NCI-H226 (cell line): ENCODE data around the gene ZRANB1.

Experiments used
- DNase-seq: peaks from one replicate; pipeline ENCODE4 v3.0.0-alpha.2; 2015

ZRANB1 gene

GRCh38 chr10:124923684-124924083 is 18.2 kb upstream of the ZRANB1 start:
- no peak for DNase-seq

- DNase-seq = no peak
Measured at GRCh38 chr10:124926548-124926947, 15.4 kb upstream of the ZRANB1 start.

DNA sequence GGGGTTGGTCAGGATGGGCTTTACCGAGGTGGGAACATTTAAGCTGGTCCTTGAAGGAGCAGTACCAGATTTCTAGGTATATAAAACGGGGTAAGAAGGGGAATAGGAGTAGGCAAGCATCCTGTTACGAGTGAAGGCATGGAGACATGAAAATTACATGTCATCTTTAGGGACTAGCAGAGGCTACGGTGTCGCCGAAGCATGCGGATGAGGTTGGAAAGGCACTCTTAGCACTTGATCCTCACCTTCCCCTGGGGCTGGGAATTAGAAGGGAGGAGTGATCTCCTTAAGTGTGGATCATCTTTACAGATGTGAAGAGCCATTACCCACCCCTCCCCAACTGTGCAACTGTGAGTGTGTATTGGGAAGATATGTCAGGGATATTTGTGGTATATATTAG is 13.8 kb upstream of the ZRANB1 start:
- no peak for DNase-seq

DNA sequence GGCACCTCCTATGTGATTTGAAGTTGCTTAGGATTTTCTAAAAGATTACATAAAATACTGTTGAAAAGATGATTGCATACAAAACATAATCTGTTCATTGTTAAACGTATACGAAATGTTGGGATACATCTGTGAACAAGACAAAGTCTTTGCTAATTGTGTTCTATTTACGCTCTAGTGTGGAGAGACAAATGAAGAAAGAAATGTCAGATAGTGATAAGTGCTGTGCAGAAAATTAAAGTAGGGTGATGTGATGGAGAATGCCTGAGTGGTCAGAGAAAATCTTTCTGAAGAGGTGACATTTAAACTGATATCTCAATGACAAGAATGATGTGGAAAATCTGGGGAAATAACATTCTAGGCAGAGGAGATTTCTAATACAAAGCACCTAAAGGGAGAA is 13.4 kb upstream of the ZRANB1 start:
- DNase-seq = no peak

DNA sequence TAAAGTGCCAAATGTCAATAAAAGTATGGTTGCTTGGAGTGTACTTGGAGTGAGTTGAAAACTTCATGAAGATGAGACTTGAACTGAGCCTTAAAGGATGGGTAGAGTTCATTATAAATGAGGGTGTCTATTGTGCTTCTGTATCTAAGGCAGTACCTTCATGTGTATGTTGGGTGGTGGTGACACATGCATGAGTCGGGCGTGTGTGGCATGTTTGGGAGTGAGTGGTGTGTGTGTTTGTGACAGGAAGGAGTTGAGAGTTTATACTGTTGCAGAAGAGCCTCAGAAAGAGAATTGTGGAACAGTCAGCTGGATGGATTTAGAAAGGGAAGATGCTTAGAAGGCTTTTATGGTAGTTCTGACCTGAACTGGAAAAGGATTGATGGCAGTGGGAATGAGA is 6.0 kb upstream of the ZRANB1 start:
- DNase-seq = no peak

DNA sequence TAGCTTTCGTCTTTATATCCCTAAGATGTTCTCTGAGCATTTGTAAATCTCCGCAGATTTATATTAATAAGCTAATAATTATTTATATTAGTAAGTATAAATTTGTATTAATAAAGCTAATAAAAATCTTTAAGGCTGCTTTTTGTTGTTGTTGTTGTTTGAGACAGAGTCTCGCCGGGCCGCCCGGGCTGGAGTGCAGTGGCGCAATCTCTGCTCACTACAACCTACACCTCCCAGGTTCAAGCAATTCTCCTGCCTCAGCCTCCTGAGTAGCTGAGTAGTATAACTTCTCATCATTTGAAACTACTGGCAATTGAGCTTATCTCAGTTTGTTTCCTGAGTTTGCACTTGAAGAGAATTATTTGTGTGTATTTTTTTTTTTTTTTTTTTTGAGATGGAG is 5.1 kb upstream of the ZRANB1 start:
- DNase-seq = no peak

- DNase-seq = no peak
Measured at GRCh38 chr10:124939290-124939689, 2.6 kb upstream of the ZRANB1 start.

DNA sequence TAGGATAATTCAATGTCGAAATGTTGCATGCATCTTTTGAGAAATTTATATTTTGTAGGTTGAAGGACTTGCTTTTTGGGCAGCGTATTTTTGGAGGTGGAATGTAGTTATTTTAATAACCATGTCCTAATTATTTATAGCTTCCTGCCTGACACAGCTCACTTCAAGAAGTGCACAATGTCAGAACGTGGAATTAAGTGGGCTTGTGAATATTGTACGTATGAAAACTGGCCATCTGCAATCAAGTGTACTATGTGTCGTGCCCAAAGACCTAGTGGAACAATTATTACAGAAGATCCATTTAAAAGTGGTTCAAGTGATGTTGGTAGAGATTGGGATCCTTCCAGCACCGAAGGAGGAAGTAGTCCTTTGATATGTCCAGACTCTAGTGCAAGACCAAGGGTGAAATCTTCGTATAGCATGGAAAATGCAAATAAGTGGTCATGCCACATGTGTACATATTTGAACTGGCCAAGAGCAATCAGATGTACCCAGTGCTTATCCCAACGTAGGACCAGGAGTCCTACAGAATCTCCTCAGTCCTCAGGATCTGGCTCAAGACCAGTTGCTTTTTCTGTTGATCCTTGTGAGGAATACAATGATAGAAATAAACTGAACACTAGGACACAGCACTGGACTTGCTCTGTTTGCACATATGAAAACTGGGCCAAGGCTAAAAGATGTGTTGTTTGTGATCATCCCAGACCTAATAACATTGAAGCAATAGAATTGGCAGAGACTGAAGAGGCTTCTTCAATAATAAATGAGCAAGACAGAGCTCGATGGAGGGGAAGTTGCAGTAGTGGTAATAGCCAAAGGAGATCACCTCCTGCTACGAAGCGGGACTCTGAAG is 620 bp downstream of the ZRANB1 start:
- no peak for DNase-seq

DNA sequence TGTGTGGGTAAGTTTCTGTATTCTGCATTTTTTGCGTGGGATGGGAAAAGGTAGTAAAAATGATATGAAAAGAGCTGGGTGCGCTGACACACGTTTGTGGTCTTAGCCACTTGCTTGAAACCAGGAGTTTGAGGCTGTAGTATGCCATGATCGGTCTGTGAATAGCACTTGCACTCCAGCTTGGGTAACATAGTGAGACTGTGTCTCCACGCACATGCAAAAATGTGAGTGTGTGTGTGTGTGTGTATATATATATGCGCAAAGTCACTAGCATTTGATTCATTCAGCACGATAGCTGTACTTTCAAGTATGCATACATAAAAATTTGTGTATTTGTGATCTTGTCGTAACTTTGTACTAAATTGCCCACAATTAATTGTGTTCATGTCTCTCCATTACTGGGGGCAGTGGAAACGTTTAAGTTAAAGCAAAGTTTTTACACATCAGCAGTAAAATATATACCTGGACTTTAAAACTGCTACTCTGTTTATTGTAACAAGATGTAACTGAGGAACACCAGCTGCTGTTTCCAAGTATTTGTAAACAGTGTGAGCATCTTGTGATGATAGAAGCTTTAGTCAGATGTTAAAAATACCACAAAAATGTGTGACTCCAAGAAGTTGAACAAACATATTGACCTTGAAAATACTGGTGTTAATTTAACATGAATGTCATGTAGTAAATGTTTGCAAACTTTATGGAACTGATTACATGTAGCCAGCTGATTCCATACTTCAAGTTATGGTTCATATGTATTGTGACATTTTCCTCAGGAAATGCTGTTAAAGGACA is 1.6 kb downstream of the ZRANB1 start:
- no peak for DNase-seq

GRCh38 chr10:124944982-124945381 is 3.1 kb downstream of the ZRANB1 start:
- DNase-seq = no peak

DNA sequence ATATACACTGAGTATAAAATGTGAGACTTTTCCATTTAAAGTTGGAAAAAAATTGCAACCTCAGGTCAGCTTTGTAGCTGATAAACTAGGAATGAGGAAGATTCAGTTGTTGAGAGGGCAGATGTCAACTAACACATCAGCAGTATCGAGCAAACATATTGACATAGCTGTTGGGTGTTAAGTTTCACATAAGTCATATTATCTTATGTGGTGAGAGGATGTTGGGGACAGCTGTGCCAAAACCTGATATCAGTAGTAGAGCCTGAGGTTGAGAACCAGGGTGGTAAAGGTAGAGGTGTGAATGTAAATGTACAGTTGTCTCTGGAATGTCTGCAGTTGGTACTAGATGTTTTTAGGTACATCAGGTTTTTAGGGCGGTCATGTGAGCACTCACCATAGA is 5.0 kb downstream of the ZRANB1 start:
- DNase-seq = no peak

DNA sequence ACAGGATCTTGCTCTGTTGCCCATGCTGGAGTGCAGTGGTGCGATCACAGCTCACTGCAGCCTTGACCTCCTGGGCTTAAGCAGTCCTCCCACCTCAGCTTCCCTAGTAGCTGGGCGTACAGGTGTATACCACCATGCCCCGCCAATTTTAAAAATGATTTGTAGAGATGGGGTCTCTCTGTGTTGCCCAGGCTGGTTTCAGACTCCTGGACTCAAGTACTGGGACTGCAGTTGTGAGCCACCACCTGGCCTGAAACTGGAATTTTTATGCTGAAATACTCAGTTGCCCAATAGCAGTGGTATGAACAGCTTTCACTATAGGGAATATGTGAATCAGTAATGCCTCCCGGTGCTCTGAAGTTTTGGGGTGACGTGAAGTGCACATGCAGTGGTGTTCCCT is 7.6 kb downstream of the ZRANB1 start:
- no peak for DNase-seq

DNA sequence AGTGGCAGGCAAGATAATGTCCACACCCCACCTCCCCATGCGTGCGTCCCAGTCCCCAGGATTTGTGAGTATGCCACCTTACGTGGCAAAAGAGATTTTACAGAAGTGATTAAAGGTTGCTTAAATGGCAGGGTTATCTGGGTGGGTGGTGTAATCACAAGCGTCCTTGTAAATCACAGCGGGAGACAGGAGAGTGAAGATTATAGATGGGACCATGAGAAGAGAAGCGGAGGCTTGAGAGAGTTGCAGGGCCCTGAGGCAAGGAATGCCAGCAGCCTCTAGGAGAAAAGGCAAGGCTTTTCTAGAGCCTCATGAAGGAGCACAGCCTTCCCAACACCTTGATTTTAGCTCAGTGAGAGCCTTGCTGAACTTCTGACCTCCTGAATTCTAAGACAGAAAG is 10.2 kb downstream of the ZRANB1 start:
- no peak for DNase-seq

GRCh38 chr10:124953421-124953820 is 11.5 kb downstream of the ZRANB1 start:
- DNase-seq = no peak

- no peak for DNase-seq
Measured at GRCh38 chr10:124955243-124955642, 13.3 kb downstream of the ZRANB1 start.

DNA sequence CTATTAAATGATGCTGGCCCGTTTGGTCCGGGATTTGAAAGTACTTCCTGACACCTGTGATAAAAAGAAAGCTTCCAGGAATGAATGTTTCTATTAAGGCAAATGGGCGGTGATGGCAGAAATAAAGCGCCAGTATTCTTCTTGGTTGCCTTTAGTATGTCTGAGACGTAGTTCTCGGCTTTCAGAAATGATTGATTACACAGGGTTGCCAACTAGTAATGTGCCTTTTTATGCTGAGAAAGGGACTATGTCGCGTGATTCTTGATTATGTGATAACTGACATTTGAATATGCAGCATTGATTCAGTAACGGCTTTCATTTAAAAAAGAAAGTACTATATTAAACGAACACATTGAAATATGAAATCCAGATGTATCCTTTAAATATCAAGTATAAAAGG is 13.9 kb downstream of the ZRANB1 start:
- no peak for DNase-seq

- no peak for DNase-seq
Measured at GRCh38 chr10:124956764-124957163, 14.8 kb downstream of the ZRANB1 start.

DNA sequence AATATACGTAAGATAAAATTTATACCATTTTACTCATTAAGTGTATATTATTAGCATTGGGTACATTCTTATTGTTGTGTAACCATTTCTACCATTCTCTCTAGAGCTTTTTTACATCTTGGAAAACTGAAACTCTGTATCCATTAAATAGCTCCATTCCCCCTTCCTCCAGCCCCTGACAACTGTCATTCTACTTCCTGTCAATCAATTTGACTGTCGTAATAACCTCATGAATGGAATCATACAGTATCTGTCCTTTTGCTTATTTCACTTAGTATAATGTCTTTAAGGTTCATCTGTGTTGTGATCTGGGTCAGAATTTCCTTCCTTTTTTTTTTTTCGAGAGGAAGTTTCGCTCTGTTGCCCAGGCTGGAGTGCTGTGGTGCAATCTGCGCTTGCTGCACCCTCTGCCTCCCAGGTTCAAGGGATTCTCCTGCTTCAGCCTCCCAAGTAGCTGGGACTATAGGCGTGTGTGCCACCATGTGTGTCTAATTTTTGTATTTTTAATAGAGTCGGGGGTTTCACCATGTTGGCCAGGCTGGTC is 15.6 kb downstream of the ZRANB1 start:
- no peak for DNase-seq

DNA sequence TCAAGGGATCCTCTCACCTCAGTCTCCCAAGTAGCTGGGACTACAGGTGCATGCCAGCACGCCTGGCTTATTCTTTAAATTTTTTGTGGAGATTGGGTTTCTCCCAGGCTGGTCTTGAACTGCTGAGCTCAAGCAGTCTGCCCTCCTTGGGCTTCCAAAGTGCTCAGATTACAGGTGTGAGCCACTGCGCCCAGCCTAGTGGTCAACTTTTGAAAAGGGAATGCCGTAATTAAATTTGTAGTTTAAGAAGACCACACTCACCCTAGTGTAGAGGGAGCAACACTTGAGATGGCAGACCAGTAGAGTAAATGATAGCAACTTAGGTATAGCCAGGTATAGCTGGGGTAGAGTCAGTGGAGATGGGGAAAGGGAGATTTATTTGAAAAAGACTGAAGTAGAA is 17.6 kb downstream of the ZRANB1 start:
- no peak for DNase-seq

DNA sequence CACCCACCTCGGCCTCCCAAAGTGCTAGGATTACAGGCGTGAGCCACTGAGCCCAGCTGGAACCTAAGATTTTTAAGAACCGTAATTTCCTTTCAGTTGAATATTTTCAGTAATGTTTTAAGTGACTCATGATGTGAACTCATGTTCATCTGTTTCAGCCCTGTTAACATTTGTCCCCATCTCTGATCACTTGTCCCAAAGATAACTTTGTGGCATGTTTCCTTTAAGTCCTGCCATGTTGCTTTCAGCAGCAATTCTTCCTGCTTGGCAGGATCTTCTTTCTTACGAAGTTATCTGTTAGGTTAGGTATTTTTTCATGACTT is 19.3 kb downstream of the ZRANB1 start:
- DNase-seq = no peak

DNA sequence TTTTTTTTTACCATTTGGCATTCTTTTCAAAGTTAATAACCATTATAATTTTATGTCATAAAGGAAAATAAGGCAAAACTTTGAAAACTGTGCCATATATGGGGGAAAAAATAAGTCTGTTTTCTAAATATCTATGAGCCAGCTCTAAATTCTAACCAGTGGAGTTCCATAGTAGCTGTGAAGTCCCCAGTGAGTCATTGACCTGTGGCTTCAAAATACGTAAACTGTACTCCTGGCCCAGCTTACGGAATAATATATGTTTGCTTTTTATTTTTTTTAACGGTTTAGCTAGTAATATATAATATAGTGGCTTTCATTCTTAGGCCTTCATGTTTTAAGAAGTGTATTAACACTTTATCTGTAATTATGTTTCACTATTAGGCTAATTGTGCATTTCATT is 20.5 kb downstream of the ZRANB1 start:
- no peak for DNase-seq

DNA sequence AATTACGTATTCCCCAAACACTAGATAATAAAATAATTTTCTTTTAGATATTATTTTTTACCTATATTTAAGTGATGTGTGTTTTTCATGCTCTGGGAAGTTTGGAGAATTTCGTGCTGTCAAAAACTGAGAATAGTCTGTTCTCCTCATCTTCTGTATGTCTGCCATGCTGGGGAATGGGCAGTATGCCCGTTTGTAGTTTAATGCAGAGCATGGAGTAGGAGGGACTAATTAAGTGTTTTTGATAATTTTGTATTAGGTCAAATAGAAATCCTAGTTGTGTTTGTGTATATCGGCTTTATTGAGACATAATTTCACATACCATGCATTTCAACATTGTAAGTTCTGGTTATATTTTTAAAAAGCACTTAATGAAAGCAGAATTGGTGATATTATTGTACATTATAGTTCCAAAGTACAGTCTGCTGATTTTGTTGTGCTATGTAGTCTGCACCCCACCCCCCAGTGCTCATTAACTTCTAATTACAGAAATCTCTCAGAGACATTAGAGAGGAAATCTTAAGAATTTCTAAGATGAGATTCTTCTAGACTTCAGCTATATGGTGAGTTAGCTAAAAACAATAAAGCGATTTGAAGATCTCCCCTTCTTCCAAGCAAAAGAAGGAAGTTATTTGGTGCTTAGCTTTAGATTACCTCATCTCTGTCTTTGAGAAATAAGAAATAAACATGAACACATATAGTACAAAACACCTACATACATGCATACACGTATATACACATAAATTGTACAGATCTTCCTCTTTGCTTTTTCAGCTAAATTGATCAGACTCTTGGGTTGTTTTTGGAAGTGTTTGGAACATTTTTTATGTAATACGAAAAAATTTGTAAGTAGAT is 22.2 kb downstream of the ZRANB1 start:
- DNase-seq = no peak

DNA sequence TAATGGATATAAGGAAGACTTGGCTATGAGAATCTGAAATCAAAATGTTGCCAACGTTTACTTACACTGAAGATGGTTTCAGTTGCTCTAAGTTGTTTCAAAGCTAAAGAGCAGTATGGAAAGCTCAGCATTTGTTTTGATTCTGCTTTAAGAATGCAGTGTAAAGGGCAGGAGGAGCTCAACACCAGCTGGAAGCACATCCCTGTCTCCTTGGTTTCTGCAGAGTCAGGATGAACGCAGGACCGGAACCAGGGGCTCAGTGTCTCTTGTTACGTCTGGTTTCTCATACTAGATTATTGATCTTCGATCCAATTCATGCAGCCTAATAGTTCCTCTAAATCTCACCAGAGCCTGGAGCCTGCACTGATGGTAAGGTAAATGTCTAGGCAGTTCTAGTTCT is 24.1 kb downstream of the ZRANB1 start:
- DNase-seq = no peak
